C4-2B (cell line): ENCODE data around the gene CYP8B1.

Source experiments
- ZFX ChIP-seq: fragments of 450-650 bp; IDR thresholded peaks from 2 replicates; pipeline ENCODE4 v1.6.1; 2017
- TF ChIP-seq, protein P1 (sequence below): fragments of 450-650 bp; conservative IDR thresholded peaks from 2 replicates; pipeline ENCODE4 v1.5.1; 2017; ENCODE audit warnings: mild to moderate bottlenecking

DNA sequence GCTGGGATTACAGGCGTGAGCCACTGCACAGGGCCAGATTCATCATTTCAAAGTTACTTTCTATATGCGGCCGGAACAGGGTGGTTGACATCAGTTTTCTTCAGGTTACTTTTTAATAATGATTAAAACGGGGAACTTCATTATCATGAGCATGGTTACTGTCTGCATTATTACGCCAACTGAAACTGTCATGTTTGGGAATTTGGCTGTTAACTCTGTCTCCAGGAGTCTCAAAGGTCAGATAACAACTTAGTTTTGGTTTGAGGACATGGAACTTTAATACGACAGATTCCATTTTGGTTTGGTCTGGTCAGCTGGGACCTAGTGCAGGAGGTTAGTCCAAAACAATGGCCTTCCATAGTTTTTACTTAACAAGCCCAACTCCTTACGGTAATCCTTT is 8.5 kb downstream of the CYP8B1 start:
- TF ChIP-seq, protein P1, sequence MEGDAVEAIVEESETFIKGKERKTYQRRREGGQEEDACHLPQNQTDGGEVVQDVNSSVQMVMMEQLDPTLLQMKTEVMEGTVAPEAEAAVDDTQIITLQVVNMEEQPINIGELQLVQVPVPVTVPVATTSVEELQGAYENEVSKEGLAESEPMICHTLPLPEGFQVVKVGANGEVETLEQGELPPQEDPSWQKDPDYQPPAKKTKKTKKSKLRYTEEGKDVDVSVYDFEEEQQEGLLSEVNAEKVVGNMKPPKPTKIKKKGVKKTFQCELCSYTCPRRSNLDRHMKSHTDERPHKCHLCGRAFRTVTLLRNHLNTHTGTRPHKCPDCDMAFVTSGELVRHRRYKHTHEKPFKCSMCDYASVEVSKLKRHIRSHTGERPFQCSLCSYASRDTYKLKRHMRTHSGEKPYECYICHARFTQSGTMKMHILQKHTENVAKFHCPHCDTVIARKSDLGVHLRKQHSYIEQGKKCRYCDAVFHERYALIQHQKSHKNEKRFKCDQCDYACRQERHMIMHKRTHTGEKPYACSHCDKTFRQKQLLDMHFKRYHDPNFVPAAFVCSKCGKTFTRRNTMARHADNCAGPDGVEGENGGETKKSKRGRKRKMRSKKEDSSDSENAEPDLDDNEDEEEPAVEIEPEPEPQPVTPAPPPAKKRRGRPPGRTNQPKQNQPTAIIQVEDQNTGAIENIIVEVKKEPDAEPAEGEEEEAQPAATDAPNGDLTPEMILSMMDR: no peak
- TF ChIP-seq ZFX: no peak
